Kidney epithelial cell (primary cell): Measurements from ENCODE around the gene PPP4R3A. TPM values are rescaled to one million over a fixed set of nuclear protein-coding genes. Genes with fewer than 3 reads are reported as not detected.

Experiments
- DNase-seq: peaks from one replicate; pipeline ENCODE4 v3.0.0-alpha.2; 2010; ENCODE audit warnings: low read depth
- H3K27me3 ChIP-seq: 2 replicates; pipeline ENCODE4 v1.6.0; 2011; ENCODE audit warnings: low read length; ENCODE audit not compliant: control insufficient read depth, insufficient read depth
- H3K36me3 ChIP-seq: 2 replicates; pipeline ENCODE4 v1.5.1; 2011; ENCODE audit warnings: low read length; ENCODE audit not compliant: control insufficient read depth, insufficient read depth
- H3K4me3 ChIP-seq: 2 replicates; pipeline ENCODE4 v1.5.1; 2011; ENCODE audit warnings: low read depth, mild to moderate bottlenecking, control low read depth, low read length
- total RNA-seq: library from RNA; depleted of rRNA; stranded (reverse); fragments of >200 nt; gene quantifications from 2 replicates; pipeline ENCODE4 v1.2.3, GENCODE V29; 2015
- TF ChIP-seq, protein P1 (sequence below): IDR thresholded peaks from 2 replicates; pipeline ENCODE4 v1.5.1; 2011; ENCODE audit warnings: mild to moderate bottlenecking, moderate library complexity, low read length, control low read depth, inconsistent platforms; ENCODE audit not compliant: insufficient read depth, poor library complexity, severe bottlenecking

Gene PPP4R3A
- total RNA-seq, 1 donor from 2014 or later, result 72.0 TPM

DNA sequence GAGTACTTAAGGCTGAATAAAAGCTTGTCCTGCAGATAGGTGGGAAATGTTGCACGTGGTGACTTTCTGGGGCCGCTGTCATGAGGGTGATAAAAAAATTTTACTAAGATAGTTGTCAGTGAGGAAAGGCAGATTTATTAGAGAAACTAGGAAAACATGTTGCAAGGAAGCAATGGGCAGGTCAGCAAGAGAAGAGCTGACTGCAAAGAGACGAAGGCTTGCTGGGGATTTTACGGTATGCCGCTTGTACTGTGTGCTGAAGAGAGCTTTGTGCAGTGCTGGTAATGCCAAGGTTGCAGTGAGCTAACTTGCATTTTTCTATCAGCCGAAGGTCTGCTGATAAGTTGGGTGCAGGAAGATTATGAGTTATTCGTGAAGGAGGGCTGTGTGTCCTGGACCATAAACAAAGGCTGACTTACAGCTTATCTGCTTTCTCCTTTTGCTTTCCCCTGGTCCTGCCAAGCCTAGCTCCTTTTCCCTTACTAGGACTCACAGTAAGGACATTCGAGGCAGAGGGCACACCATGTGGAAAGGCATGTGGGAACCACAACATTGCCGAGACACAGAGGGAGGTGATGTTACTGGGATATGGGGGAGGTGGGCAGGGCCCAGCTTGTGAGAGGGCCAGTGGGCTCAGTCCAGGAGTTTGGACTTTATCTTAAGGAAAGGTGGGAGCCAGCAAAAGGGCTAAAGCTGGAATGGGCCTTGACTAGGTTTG is 85.1 kb downstream of the PPP4R3A start:
- TF ChIP-seq, protein P1, sequence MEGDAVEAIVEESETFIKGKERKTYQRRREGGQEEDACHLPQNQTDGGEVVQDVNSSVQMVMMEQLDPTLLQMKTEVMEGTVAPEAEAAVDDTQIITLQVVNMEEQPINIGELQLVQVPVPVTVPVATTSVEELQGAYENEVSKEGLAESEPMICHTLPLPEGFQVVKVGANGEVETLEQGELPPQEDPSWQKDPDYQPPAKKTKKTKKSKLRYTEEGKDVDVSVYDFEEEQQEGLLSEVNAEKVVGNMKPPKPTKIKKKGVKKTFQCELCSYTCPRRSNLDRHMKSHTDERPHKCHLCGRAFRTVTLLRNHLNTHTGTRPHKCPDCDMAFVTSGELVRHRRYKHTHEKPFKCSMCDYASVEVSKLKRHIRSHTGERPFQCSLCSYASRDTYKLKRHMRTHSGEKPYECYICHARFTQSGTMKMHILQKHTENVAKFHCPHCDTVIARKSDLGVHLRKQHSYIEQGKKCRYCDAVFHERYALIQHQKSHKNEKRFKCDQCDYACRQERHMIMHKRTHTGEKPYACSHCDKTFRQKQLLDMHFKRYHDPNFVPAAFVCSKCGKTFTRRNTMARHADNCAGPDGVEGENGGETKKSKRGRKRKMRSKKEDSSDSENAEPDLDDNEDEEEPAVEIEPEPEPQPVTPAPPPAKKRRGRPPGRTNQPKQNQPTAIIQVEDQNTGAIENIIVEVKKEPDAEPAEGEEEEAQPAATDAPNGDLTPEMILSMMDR, result no peak
- Histone ChIP-seq H3K27me3 (no peaks in the 10 kb centered on the region), H3K4me3 (no peak overlapping the region), H3K36me3 (no peaks in the 10 kb centered on the region)
- DNase-seq, result no peak

DNA sequence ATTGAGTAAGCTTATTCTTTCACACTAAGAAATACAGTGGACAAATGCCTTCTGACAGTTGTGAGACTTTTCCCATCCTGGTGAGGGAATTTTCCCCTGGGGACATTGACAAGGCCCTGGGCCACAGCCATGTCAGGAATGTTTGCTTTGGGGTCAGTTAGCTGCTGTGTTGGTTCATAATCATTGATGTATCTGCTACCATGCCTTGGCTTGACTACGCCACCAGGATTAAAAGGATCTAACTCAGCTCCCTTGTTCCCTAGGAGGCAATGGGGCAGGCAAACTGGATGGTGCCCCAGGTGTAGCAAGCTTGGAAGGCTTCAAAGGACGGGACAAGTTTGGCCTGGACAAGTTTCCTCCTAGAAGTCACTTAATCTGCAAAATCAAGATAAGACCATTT is 89.4 kb downstream of the PPP4R3A start:
- no peak for DNase-seq
- Histone ChIP-seq H3K36me3 (no peaks in the 10 kb centered on the region), H3K27me3 (no peaks in the 10 kb centered on the region), H3K4me3 (no peak overlapping the region)
- TF ChIP-seq, protein P1, result no peak

DNA sequence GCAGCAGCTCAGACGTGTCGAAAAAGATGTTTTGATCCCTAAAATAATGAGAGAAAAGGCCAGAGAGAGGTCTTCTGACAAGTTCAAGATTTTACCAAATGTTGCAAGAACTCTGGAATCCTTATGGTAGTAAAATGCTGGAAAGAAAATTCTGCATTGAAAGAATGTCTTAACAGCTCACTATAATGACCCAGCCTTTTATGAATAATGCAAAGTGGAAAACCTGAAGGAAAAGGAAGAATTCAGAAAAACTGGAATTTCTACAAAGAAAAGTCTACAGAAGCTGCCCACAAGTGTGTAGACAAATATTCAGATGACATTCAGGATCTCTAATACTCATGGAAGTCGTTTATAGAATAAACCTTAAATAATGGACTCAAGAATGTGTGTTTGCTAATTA is 90.7 kb downstream of the PPP4R3A start:
- no peak for DNase-seq
- TF ChIP-seq, protein P1, result no peak
- Histone ChIP-seq H3K27me3 (no peaks in the 10 kb centered on the region), H3K4me3 (no peak overlapping the region), H3K36me3 (no peaks in the 10 kb centered on the region)

GRCh38 chr14:91419044-91419397 is 91.1 kb downstream of the PPP4R3A start:
- TF ChIP-seq, protein P1, result no peak
- H3K4me3 ChIP-seq, result no peak overlapping the region
- no peaks in the 10 kb centered on the region for H3K27me3 ChIP-seq
- H3K36me3 ChIP-seq, result no peaks in the 10 kb centered on the region
- DNase-seq, result no peak

DNA sequence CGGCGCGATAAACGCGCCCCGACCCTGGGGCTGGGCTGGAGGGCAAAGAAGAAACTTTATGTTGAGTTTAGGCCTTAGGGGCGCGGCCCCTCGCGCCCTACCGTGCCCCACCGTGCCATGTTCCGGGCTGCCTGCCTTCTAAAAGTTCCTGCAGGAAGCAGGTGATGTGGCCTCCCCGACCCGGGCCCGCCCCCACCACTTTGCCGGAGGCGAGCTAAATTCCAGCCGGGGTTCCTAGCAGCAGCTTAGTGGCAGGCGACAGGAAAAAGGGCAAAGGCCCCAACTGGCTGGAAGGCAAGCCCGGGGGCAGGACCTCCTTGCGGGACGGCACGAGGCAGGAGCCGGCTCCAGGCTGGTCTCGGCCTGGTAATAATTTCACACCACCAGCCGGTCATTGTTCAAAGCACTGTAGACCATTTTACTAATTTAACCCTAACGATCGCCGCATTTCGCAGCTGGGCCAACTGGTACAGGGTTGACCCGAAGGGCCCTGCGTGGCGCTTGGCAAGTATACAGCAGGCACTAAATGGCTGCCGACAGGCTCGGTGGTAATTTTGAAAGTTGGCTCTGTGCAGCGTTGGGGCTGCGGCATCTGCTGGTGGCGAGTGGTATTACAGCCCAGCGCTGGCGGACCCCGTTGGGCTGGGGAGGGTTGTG is 91.6 kb downstream of the PPP4R3A start:
- no peak for DNase-seq
- H3K36me3 ChIP-seq, result no peaks in the 10 kb centered on the region
- H3K4me3 ChIP-seq, result no peak overlapping the region
- TF ChIP-seq, protein P1, result peak; percentile 94
- no peaks in the 10 kb centered on the region for H3K27me3 ChIP-seq

DNA sequence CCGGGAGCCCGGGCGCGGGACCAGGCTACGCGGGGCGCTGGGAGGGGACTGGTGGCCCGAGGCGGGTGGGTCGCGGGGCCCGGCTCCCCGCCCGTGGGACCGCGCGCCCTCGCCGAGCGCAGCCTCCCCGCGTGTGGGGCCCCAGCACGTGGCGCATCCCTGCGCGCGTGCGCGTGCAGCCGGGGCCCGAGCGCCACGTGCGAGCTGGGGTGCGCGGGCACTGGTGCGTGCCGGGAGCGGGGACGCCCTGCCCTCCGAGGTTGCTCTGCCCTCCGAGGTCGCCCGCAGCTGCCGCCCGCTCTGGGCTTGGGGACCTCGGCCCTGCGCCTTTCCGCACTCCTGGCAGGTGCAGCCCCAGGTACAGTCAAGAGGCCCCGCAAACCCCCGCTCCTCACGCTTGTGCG is 92.1 kb downstream of the PPP4R3A start:
- Histone ChIP-seq H3K36me3 (no peaks in the 10 kb centered on the region), H3K27me3 (no peaks in the 10 kb centered on the region), H3K4me3 (peak overlapping the region; percentile 72)
- TF ChIP-seq, protein P1, result no peak
- no peak for DNase-seq
